ENCODE measurements around the gene GRM6.
A peak's percentile ranks its signal among the peaks of the same experiment; 100 is the strongest.

The GRM6 gene

GRCh38 chr5:178983728-178984127 is 11.4 kb downstream of the GRM6 start:
- no peak for DNase-seq

GRCh38 chr5:178982941-178983340 is 12.2 kb downstream of the GRM6 start:
- DNase-seq = no peak

GRCh38 chr5:178981381-178981780 is 13.7 kb downstream of the GRM6 start:
- DNase-seq = no peak

DNA sequence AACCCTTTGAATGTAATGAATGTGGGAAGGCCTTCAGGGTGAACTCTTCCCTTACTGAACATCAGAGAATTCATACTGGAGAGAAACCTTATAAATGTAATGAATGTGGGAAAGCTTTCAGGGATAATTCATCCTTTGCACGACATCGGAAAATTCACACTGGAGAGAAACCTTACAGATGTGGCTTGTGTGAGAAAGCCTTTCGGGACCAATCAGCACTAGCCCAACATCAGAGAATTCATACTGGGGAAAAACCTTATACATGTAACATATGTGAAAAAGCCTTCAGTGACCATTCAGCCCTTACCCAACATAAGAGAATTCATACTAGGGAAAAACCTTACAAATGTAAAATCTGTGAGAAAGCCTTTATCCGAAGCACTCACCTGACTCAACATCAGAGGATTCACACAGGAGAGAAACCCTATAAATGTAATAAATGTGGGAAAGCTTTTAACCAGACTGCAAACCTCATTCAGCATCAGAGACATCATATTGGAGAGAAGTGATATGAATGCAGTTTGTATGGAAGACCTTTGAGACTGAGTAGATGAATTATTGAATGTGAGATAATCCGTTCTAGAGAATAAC is 29.6 kb downstream of the GRM6 start:
- no peak for DNase-seq

GRCh38 chr5:178941361-178941760 is 53.8 kb downstream of the GRM6 start:
- peak; percentile 18 for DNase-seq

DNA sequence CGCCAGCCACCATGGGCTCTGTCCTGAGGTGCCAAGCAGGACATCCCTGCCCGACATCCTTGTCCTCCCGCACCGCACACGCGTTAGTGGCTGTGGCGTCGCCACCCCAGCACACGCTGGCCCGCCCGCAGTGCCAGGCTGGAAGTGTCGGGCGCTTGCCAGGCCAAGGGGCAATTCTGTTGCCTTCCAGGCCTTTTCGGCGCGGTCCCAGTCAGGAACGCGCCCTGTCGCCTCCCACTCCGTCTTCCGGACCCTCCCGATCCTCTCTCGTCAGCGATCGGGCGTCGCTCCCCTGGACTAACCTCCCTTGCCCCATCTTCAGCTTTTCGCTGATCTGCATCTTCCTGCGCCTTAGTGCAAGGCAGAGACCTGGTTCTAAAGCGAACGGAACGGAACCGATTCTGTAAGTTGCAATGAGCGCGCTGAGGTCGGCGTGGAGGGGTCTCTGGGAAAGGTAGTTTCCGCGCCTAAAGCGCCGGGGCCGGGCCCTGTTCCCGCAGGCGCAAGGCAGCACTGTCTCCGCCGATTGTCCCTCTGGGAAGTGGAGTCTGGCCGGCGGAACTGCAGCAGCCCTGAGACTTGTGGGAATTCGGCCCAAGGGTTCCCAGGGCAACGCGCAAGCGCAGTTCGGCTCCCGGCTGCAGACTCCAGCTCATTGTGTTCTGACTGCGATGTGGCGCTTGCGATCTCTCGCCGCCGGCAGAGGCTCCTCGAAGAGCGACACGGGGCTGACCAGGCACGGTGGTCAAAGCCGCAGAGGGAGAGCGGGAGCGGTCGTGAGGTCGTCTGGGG is 54.4 kb downstream of the GRM6 start, which contains the start of gene ZNF454:
Gene ZNF454 (plus strand): TSS at position 630 of the 792 bp plus-strand sequence. CDS start 1,594 bp downstream, outside the sequence.
- peak; percentile 95 for DNase-seq

DNA sequence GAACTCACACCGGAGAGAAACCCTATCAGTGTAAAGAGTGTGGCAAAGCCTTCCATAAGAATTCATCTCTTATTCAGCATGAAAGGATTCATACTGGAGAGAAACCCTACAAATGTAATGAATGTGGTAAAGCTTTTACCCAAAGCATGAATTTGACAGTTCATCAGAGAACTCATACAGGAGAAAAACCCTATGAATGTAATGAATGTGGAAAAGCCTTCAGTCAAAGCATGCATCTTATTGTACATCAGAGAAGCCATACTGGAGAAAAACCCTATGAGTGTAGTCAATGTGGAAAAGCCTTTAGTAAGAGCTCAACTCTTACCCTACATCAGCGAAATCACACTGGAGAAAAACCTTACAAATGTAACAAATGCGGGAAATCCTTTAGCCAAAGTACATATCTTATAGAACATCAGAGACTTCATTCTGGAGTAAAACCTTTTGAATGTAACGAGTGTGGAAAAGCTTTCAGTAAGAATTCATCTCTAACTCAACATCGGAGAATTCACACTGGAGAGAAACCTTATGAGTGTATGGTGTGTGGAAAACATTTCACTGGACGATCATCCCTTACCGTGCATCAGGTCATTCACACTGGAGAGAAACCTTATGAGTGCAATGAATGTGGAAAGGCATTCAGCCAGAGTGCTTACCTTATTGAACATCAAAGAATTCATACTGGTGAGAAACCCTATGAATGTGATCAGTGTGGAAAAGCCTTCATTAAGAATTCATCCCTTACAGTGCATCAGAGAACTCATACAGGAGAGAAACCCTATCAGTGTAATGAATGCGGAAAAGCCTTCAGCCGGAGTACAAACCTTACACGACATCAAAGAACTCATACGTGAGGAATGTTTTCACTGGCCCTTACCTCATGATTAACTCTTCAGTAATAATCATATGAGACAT is 63.0 kb downstream of the GRM6 start:
- DNase-seq = no peak

Measured in fibroblast of skin of right quadriceps (primary cell).